Ascending aorta (tissue), 2 donors: ENCODE data around the gene ZFYVE16. TPM values are rescaled to one million over a fixed set of nuclear protein-coding genes. Genes with fewer than 3 reads are reported as not detected.
"Not testable (repeated sequence)": the region's sequence is repeated elsewhere in the genome, so short reads cannot be mapped to it uniquely, and the experiment has no call there.

ENCODE experiments used
- DNase-seq, 2 donors: peaks; one replicate each; pipeline ENCODE4 v3.0.0-alpha.2; 2019; ENCODE audit warnings: low spot score in 2 of 2
- H3K27ac ChIP-seq, 2 donors: fragments of 200-600 bp; sonication (generic); one replicate each; pipeline ENCODE4 v1.5.1; 2016 to 2017; ENCODE audit warnings: mild to moderate bottlenecking in 1 of 2
- H3K27me3 ChIP-seq: fragments of 200-600 bp; sonication (generic); one replicate; pipeline ENCODE4 v1.5.1; 2017
- H3K36me3 ChIP-seq, 2 donors: fragments of 200-600 bp; sonication (generic); one replicate each; pipeline ENCODE4 v1.5.1; 2016
- H3K4me1 ChIP-seq, 2 donors: fragments of 200-600 bp; sonication (generic); one replicate each; pipeline ENCODE4 v1.5.1; 2016 to 2017; ENCODE audit warnings: mild to moderate bottlenecking in 1 of 2
- H3K4me3 ChIP-seq, 2 donors: fragments of 200-600 bp; sonication (generic); one replicate each; pipeline ENCODE4 v1.5.1; 2016 to 2017; ENCODE audit warnings: mild to moderate bottlenecking in 1 of 2
- H3K9me3 ChIP-seq, 2 donors: fragments of 200-600 bp; sonication (generic); one replicate each; pipeline ENCODE4 v1.5.1; 2016
- intact Hi-C: fragments of 100-400 bp; cut with DNase I; formaldehyde crosslinking; loops from one replicate; pipeline ENCODE4 v1.15.1; 2023
- total RNA-seq: library from RNA; depleted of rRNA; stranded (reverse); fragments of >200 nt; gene quantifications from one replicate; pipeline ENCODE4 v1.1.0, GENCODE V29; 2016
- TF ChIP-seq, protein P1 (sequence below), 3 experiments: fragments of 200-600 bp in 2 of 3; fragments of 450-650 bp in 1 of 3; sonication (generic) in 2 of 3; IDR thresholded peaks; one replicate each; pipeline ENCODE4 v1.5.1; 2016 to 2019; ENCODE audit warnings: antibody characterized with exemption in 3 of 3, mild to moderate bottlenecking in 1 of 3, moderate library complexity in 1 of 3

ZFYVE16 gene
- total RNA-seq, 1 donor from 2014 or later, result 10.0 TPM

DNA sequence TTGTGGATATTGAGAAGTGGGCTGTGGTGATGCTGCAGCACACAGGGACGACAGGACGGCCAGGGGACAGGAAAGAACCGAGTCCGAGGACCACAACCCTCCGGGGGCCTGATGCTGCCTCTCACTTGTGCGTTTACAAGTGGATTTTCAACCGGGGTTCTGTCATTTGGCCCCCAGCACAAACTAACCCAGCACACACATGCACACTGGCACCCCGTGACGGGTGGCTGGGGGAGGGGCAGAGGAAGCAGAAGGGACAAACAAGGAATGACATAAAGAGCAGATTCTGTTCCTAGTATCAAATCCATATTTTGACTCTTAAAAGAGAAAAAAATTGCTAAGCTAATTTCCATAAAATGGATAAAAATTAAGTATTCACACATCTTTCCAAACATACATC lies 18.3 kb upstream of the ZFYVE16 start:
- Histone ChIP-seq H3K9me3 (no peaks in the 10 kb centered on the region), H3K36me3 (no peaks in the 10 kb centered on the region), H3K4me3 (no peak overlapping the region), H3K4me1 (no peaks in the 10 kb centered on the region), H3K27ac (no peak overlapping the region), H3K27me3 (no peaks in the 10 kb centered on the region)
- no peak for DNase-seq
- TF ChIP-seq, protein P1, sequence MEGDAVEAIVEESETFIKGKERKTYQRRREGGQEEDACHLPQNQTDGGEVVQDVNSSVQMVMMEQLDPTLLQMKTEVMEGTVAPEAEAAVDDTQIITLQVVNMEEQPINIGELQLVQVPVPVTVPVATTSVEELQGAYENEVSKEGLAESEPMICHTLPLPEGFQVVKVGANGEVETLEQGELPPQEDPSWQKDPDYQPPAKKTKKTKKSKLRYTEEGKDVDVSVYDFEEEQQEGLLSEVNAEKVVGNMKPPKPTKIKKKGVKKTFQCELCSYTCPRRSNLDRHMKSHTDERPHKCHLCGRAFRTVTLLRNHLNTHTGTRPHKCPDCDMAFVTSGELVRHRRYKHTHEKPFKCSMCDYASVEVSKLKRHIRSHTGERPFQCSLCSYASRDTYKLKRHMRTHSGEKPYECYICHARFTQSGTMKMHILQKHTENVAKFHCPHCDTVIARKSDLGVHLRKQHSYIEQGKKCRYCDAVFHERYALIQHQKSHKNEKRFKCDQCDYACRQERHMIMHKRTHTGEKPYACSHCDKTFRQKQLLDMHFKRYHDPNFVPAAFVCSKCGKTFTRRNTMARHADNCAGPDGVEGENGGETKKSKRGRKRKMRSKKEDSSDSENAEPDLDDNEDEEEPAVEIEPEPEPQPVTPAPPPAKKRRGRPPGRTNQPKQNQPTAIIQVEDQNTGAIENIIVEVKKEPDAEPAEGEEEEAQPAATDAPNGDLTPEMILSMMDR (IDR thresholded peaks at IDR 0.05), result no peak
- intact Hi-C loops, result no loop called here

DNA sequence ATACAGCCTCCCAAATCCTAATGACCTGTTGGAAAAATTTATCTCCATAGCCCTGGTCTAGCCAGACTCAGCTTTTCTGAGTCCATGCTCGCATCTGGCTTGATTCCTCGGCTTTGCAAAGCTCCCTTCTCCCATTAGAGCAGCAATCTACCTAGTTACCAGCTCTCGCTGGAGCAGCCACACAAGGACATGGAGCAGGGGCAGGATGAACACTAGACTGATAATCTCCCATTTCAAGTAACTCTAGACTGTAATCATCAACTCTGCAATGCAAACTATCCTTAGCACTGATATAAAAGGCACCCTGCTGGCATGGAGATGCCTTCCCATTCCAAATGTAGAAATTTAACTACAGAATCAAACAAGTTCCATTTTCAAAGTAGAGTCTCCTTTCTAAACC lies 17.5 kb upstream of the ZFYVE16 start:
- intact Hi-C loops, H3K4me1 ChIP-seq, DNase-seq, H3K27ac ChIP-seq, H3K27me3 ChIP-seq, H3K36me3 ChIP-seq, H3K9me3 ChIP-seq, H3K4me3 ChIP-seq: not testable (repeated sequence)

- H3K27me3 ChIP-seq, H3K36me3 ChIP-seq, H3K27ac ChIP-seq, H3K9me3 ChIP-seq, H3K4me1 ChIP-seq, DNase-seq, intact Hi-C loops, H3K4me3 ChIP-seq: not testable (repeated sequence)
These were observed 16.6 kb upstream of the ZFYVE16 start for GRCh38 chr5:80391267-80391666.

- DNase-seq, result no peak
- Histone ChIP-seq H3K4me1 (no peaks in the 10 kb centered on the region), H3K36me3 (no peaks in the 10 kb centered on the region), H3K27ac (no peak overlapping the region), H3K27me3 (no peaks in the 10 kb centered on the region), H3K4me3 (no peak overlapping the region), H3K9me3 (no peaks in the 10 kb centered on the region)
- intact Hi-C loops, result no loop called here
- TF ChIP-seq, protein P1 (IDR thresholded peaks at IDR 0.05), result no peak
These were observed 8.2 kb upstream of the ZFYVE16 start for GRCh38 chr5:80399526-80400239.

DNA sequence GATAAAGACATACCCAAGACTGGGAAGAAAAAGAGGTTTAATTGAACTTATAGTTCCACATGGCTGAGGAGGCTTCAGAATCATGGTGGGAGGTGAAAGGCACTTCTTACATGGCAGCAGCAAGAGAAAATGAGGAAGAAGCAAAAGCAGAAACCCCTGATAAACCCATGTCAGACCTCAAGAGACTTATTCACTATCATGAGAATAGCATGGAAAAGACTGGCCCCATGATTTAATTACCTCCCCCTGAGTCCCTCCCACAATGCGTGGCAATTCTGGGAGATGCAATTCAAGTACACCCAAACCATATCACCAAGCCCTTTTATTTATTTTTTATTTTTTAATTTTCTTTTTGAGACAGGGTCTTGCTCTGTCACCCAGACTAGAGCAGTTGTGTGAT lies 7.5 kb upstream of the ZFYVE16 start:
- intact Hi-C loops, result not testable (repeated sequence)

GRCh38 chr5:80403782-80404181 lies 4.1 kb upstream of the ZFYVE16 start:
- no peaks in the 10 kb centered on the region for H3K36me3 ChIP-seq
- H3K4me3 ChIP-seq, result no peak overlapping the region
- no peak for DNase-seq
- intact Hi-C loops, result no loop called here
- H3K4me1 ChIP-seq, result peaks cover 3 to 6% of the 10 kb centered on the region in 2 donors
- TF ChIP-seq, protein P1 (IDR thresholded peaks at IDR 0.05), result no peak
- H3K9me3 ChIP-seq, result no peaks in the 10 kb centered on the region
- H3K27me3 ChIP-seq, result no peaks in the 10 kb centered on the region
- H3K27ac ChIP-seq, result no peak overlapping the region

More for the DNA sequence above, 7.5 kb upstream of the ZFYVE16 start:
- H3K4me1 ChIP-seq, H3K36me3 ChIP-seq, DNase-seq, H3K27me3 ChIP-seq, H3K4me3 ChIP-seq, H3K9me3 ChIP-seq, H3K27ac ChIP-seq: not testable (repeated sequence)

DNA sequence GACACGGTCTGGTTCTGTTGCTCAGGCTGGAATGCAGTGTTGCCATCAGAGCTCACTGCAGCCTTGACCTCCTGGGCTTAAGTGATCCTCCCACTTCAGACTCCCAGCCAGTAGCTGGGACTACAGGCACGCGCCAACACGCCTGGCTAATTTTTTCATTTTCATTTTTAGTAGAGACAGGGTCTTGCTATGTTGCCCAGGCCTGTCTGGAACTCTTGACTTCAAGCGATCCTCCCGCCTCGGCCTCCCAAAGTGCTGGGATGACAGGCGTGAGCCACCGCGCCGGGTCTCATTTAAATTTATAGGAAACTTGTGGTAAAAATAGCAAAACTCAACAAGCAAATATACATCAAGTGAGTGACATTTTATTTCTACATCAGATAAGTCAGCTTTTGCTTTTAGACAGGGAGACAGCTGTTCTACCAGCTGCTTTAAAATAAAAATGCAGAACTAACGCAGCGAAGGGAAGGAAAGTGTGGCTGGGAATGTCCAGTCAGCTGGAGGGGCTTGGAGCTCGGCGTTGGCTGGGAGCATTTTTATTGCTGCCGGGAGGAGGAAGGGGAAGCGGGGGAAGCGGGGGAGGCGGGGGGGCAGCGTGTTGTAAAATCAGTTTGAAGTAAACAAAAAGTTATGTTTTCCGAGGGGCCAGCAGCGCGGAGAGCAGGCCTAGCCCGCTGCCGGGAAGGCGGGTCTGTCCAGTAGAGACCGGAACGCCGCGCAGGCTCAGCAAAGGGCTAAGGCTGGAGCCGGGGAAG lies 707 bp upstream of the ZFYVE16 start:
- H3K27ac ChIP-seq, result peak overlapping the region; percentile 89 to 95
- peaks cover 3 to 14% of the 10 kb centered on the region in 2 donors for H3K4me1 ChIP-seq
- peak overlapping the region; percentile 71 to 78 for H3K4me3 ChIP-seq
- no peaks in the 10 kb centered on the region for H3K9me3 ChIP-seq
- DNase-seq, result peak in 1 of 2 donors; percentile 67
- H3K36me3 ChIP-seq, result no peaks in the 10 kb centered on the region
- intact Hi-C loops, result loop anchor here (2.0 to 5.0 kb wide), 4 partner anchors 80 to 892 kb away; partner anchors contain the start of genes FAM151B, HOMER1 and TENT2
- no peaks in the 10 kb centered on the region for H3K27me3 ChIP-seq
- TF ChIP-seq, protein P1 (IDR thresholded peaks at IDR 0.05), result no peak
